ENCODE measurements around the gene PCNT.

GRCh38 chr21:46320331-46320801, 3.6 kb upstream of the PCNT start:
- TF ChIP-seq EZH2 (IDR thresholded peaks at IDR 0.05; ENCODE audit: insufficient read depth, poor library complexity, severe bottlenecking) (no peak), EZH2phosphoT487 (IDR thresholded peaks at IDR 0.05; ENCODE audit: insufficient read depth, low read depth) (no peak)

Data from GM23248 (cell line).